ACC112 (cell line): ENCODE results near the gene HDHD3.

Experiments used
- H2AFZ ChIP-seq: fragments of 200-600 bp; sonication (generic); one replicate; pipeline ENCODE4 v1.6.0; 2017; ENCODE audit warnings: antibody characterized with exemption, low read length; ENCODE audit not compliant: unreplicated experiment
- H3K27ac ChIP-seq: fragments of 200-600 bp; sonication (generic); 2 replicates; pipeline ENCODE4 v1.5.1; 2014; ENCODE audit warnings: low read depth, mild to moderate bottlenecking, antibody characterized with exemption, low read length, moderate library complexity
- H3K27me3 ChIP-seq: fragments of 200-600 bp; sonication (generic); 2 replicates; pipeline ENCODE4 v1.6.1; 2014; ENCODE audit warnings: mild to moderate bottlenecking, antibody characterized with exemption, low read length, moderate library complexity, mixed read lengths; ENCODE audit not compliant: insufficient read depth
- H3K36me3 ChIP-seq: fragments of 200-600 bp; sonication (generic); 2 replicates; pipeline ENCODE4 v1.6.1; 2016; ENCODE audit warnings: mild to moderate bottlenecking, antibody characterized with exemption, low read length, moderate library complexity, mixed read lengths; ENCODE audit not compliant: insufficient read depth
- H3K4me1 ChIP-seq: fragments of 200-600 bp; sonication (generic); one replicate; pipeline ENCODE4 v1.6.1; 2016; ENCODE audit warnings: low read length, mixed read lengths; ENCODE audit not compliant: insufficient read depth, unreplicated experiment, control insufficient read depth
- H3K4me3 ChIP-seq: fragments of 200-600 bp; sonication (generic); 2 replicates; pipeline ENCODE4 v1.5.1; 2014; ENCODE audit warnings: mild to moderate bottlenecking, low read depth, low read length
- H3K79me2 ChIP-seq: fragments of 200-600 bp; sonication (generic); one replicate; pipeline ENCODE4 v1.6.0; 2016; ENCODE audit warnings: low read length; ENCODE audit not compliant: control insufficient read depth, unreplicated experiment, insufficient read depth

Gene HDHD3

DNA sequence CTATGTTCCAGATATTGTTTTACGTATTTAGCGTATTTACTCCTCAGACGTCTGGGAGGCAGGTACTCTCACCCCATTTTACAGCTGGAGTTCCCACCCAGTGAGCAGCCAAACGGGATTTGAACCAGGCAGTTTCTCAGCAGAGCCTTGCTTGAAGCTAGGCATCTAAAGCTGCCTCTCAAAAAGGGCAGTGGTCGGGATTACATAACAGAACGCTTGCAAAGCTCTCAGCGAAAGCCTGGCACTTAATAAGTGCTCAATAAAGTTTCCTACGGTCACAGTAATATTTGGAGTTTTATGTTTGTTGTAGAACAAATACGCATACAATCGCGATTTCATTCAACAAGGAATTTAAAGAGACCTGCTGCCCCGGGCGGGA lies 27.7 kb downstream of the HDHD3 start:
- Histone ChIP-seq H2AFZ (no peak overlapping the region), H3K27ac (no peak overlapping the region), H3K36me3 (no peaks in the 10 kb centered on the region), H3K4me1 (no peaks in the 10 kb centered on the region), H3K79me2 (no peaks in the 10 kb centered on the region), H3K27me3 (peaks cover 48% of the 10 kb centered on the region), H3K4me3 (no peak overlapping the region)

DNA sequence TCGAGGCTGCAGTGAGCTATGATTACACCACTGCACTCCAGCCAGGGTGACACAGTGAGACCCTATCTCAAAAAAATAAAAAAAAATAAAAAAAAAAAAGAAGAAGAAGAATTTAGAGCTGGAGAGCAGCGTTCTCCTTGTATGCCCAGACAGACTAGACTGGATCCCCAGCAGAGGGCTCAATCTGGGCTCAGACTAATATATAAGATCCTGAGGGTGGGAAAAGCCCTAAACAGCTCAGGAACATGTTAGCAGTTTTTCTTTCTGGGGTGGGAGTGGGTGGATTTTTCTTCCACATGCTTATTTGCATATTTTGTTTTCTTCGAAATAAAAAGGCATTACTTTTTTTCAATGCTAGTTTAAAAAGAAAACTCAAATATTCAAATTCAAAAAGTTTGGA lies 28.3 kb downstream of the HDHD3 start:
- Histone ChIP-seq H3K79me2 (no peaks in the 10 kb centered on the region), H2AFZ (no peak overlapping the region), H3K27ac (no peak overlapping the region), H3K36me3 (no peaks in the 10 kb centered on the region), H3K4me1 (no peaks in the 10 kb centered on the region), H3K27me3 (peaks cover 45% of the 10 kb centered on the region), H3K4me3 (no peak overlapping the region)

DNA sequence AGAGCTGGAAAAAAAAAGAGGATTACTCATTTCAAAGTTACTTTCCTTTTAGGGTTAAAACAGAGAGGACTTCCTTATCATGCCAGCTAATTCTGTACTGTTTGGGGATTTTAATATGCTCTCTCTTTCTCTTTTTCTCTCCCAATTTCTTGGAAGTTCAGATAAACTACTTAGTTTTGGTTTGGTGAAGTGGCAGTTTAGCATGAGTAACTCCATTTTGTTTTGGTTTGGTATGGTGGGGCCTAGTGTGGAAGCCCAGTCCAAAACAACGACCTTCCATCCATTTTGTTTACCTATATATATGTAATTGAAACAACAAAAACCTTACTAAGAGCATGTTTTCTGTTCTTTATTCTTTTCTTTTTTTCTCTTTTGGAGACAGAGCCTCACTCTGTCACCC lies 31.1 kb downstream of the HDHD3 start:
- Histone ChIP-seq H2AFZ (no peak overlapping the region), H3K79me2 (no peaks in the 10 kb centered on the region), H3K4me3 (no peak overlapping the region), H3K27ac (no peak overlapping the region), H3K27me3 (peaks cover 22% of the 10 kb centered on the region), H3K4me1 (no peaks in the 10 kb centered on the region), H3K36me3 (no peaks in the 10 kb centered on the region)

DNA sequence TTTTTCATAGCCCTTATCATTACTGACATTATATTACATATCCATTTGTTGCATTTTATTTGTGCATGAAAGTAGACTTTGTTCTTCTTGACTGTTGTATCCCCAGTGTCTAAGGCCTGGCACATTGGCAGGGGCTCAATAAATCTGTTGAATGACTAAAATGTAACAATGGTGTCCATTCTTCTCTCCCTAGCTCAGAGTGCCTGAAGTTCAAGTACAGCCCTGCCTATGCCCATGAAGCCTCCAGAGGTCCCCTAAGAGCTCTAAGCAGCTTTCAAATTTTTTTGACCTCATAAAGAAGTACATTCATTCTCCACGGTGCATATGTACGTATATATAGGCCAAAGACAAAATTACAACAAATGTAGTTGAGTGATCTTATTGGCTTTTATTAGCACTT lies 31.6 kb downstream of the HDHD3 start:
- H3K27ac ChIP-seq, result no peak overlapping the region
- no peak overlapping the region for H3K4me3 ChIP-seq
- H3K36me3 ChIP-seq, result no peaks in the 10 kb centered on the region
- H3K4me1 ChIP-seq, result no peaks in the 10 kb centered on the region
- H3K79me2 ChIP-seq, result no peaks in the 10 kb centered on the region
- no peak overlapping the region for H2AFZ ChIP-seq
- H3K27me3 ChIP-seq, result peaks cover 17% of the 10 kb centered on the region

DNA sequence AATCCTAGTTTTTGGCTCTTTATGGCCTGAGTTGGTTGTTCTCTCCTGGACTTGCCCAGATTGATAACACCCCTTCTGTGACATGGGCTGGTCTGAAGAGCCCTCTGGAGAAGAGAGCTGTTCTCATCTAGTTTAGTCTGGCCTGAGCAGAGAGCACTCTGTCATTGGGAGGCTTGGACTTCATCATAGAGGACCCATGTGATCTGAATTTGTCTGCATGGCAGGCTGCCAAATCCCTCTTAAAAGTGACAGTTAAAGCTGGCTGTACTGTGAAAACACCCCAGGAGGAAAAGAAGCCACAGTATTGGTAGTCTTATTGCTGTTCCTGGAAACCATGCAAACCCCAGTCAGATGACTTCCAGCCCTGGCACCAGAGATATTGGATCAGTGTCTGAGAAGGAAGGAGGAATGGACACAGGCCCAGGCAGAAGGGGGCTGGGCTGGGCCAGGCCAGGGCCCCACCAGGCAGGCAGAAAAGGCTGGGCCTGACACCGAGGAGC lies 33.0 kb downstream of the HDHD3 start:
- no peak overlapping the region for H2AFZ ChIP-seq
- peaks cover 4% of the 10 kb centered on the region for H3K27me3 ChIP-seq
- no peaks in the 10 kb centered on the region for H3K36me3 ChIP-seq
- no peak overlapping the region for H3K4me3 ChIP-seq
- H3K27ac ChIP-seq, result no peak overlapping the region
- H3K79me2 ChIP-seq, result no peaks in the 10 kb centered on the region
- H3K4me1 ChIP-seq, result peaks cover 4% of the 10 kb centered on the region

DNA sequence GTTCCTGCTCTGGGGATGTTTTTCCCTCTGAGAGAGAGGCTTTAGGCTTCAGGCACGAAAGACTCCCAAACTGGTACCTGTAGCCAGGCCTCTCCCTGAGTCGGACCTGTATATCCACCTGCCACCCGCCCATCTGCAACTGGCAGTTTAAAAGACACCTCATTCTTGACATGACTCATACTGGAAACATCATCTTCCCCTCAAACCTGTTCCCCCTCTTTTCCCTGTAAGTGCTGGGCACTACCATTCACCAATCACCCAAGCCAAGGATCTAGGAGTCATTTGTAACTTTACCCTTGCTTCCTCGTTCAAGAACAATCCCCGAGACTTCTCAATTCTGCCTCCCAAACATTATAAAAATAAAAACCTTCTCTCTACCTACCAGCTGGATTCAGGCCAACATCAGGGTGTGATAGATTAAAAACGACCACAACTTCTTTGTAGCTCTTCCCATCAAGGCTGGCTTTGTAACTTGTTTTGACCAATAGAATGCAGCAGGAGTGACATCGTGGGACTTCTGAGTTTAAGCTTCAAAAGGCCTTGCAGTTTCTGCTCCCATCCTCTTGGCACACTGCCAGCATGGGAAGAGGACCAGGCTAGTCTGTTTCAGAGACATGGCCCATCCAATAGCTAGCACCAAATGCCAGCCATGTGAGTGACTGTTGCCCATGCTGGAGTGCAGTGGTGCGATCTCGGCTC lies 34.9 kb downstream of the HDHD3 start:
- H3K27ac ChIP-seq, result no peak overlapping the region
- H2AFZ ChIP-seq, result no peak overlapping the region

DNA sequence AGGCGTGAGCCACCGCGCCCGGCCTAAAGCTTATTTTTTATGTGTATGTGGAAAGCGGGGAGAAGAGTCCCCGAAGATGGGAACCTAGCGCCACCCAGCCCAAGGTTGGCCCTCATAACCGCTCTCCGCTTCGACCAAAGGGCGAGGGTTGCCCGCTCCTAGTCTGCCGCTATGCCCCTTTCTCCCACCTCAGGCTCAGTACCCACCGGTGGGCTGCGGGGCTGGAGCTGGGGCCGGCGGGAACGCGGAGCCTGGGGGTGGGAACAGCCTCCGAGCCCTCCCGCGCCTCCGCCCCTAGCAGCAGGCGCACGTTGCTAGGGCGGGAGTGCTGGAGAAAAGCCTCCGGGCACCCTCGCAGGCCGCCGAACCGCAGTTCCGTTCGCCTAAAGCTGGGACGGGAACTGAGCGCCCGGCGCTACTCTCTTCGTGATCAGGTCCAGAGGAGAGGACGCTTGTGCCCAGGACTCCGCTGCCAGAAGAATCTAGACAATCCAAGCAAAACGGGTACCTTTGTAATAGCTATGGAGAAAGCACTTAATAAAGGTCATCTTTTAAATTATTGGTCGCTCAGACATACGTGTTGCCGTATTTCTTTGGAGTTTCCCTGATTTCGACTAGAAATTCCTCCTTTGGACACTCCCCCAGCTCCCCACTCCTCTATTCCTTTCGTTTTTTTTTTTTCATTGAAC lies 36.6 kb downstream of the HDHD3 start, which contains the start of gene WDR31:
TSS of gene WDR31 (minus strand) at position 265 of the 689 bp plus-strand sequence. CDS start 8,253 bp downstream, outside the sequence.
- Histone ChIP-seq H3K79me2 (no peaks in the 10 kb centered on the region), H3K27ac (peak within 1 kb of the TSS; percentile 15), H3K4me3 (peak within 1 kb of the TSS; percentile 86), H3K4me1 (peaks cover 4% of the 10 kb centered on the region), H3K27me3 (no peaks in the 10 kb centered on the region), H2AFZ (peak within 1 kb of the TSS; percentile 96), H3K36me3 (no peaks in the 10 kb centered on the region)

More for the DNA sequence above, 34.9 kb downstream of the HDHD3 start:
- H3K36me3 ChIP-seq, result no peaks in the 10 kb centered on the region
- H3K79me2 ChIP-seq, result no peaks in the 10 kb centered on the region
- no peaks in the 10 kb centered on the region for H3K27me3 ChIP-seq
- no peak overlapping the region for H3K4me3 ChIP-seq
- H3K4me1 ChIP-seq, result peaks cover 4% of the 10 kb centered on the region

DNA sequence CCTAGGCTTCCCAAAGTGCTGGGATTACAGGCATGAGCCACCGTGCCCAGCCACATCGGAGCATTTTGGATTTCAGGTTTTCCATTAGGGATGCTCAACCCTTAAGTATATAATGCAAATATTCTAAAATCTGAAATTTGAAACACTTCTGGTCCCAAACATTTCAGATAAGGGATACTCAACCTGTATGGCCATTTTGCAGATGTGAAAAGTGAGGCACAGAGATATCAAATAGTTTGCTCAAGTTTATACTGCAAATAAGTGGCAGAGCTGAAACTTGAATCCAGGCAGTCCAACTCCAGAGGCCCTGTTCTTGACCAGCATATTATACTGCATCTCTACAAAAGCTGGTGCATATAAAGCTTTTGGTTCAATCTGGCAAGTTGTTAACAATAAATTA lies 39.1 kb downstream of the HDHD3 start:
- H2AFZ ChIP-seq, result no peak overlapping the region
- H3K4me3 ChIP-seq, result no peak overlapping the region
- no peaks in the 10 kb centered on the region for H3K36me3 ChIP-seq

DNA sequence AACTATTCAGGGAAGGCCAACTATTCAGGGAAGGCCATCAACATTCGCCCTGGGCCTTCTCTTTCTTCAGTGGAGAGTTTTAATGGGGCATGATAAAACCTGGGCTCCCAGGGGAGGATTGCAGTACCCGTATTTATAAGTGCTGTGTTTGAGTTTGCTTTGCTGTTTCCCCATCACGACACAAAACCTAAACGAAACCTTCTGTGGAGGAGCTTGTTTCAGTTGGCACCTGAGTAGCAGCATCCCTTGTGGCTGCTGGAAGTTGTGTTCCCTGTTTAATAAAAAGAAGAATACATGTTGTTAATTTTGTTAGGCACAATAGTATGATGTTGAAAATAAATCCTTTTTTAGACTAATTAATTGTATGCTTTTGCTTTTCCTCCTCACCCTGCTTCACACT lies 45.0 kb downstream of the HDHD3 start:
- H3K27me3 ChIP-seq, result no peaks in the 10 kb centered on the region
- H3K36me3 ChIP-seq, result no peaks in the 10 kb centered on the region
- no peak overlapping the region for H3K4me3 ChIP-seq
- no peak overlapping the region for H3K27ac ChIP-seq
- no peak overlapping the region for H2AFZ ChIP-seq
- no peaks in the 10 kb centered on the region for H3K4me1 ChIP-seq
- H3K79me2 ChIP-seq, result no peaks in the 10 kb centered on the region

More for the DNA sequence above, 39.1 kb downstream of the HDHD3 start:
- Histone ChIP-seq H3K27ac (no peak overlapping the region), H3K4me1 (peaks cover 4% of the 10 kb centered on the region), H3K27me3 (no peaks in the 10 kb centered on the region), H3K79me2 (no peaks in the 10 kb centered on the region)

DNA sequence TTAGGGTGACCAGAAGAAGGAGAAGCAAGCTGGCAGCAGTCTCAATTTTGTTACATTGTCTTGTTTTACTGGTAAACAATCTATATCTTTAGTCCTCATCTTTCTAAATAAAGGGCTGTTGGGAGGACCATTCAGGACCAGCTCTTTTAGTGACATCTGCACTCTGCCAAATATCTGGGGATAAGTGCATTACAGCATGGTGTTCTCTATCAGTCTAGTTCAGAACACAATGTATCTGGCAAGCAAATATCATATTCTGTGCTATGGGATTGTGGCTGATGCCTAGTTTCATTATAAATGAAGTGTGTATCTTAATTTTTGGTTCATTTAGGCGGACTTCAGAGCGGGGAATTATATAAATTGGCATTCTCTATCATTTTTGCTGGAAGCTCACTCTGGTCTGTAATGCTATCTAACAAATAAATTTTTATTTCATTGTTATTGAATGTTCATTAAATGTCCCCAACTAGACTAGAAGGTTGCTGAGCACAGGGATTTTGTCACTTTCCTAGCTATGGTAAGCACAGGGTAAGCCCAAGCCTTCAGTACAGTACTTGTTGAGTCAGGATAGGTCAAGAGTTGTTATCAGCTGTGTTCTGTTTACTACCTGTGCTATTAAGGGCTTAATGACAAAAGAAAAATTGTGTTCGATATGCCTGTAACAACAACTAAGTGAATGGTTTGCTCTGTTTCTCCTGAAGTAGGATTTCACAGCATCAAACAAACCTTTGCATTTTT lies 48.6 kb downstream of the HDHD3 start:
- Histone ChIP-seq H3K27ac (no peak overlapping the region), H2AFZ (no peak overlapping the region), H3K79me2 (no peaks in the 10 kb centered on the region), H3K4me1 (no peaks in the 10 kb centered on the region), H3K27me3 (no peaks in the 10 kb centered on the region), H3K36me3 (no peaks in the 10 kb centered on the region), H3K4me3 (no peak overlapping the region)
